Fibroblast of villous mesenchyme (primary cell): ENCODE data around the gene DUS2. TPM values are rescaled to one million over a fixed set of nuclear protein-coding genes. Genes with fewer than 3 reads are reported as not detected.

Experiments used
- DNase-seq: peaks from one replicate; pipeline ENCODE4 v3.0.0-alpha.2; 2010; ENCODE audit warnings: low read depth
- H3K4me3 ChIP-seq: 2 replicates; pipeline ENCODE4 v1.5.1; 2011; ENCODE audit warnings: low read depth, mild to moderate bottlenecking, low read length
- total RNA-seq: library from RNA; depleted of rRNA; stranded (reverse); fragments of >200 nt; gene quantifications from 2 replicates; pipeline ENCODE4 v1.2.3, GENCODE V29; 2012
- TF ChIP-seq, protein P1 (sequence below): IDR thresholded peaks from 2 replicates; pipeline ENCODE4 v1.5.1; 2012; ENCODE audit warnings: low read depth, mild to moderate bottlenecking, low read length; ENCODE audit not compliant: insufficient read depth

Gene DUS2
- total RNA-seq, 1 donor, result 19.4 TPM

GRCh38 chr16:68077866-68078700, 55.0 kb downstream of the DUS2 start:
- no peak for DNase-seq
- TF ChIP-seq, protein P1, sequence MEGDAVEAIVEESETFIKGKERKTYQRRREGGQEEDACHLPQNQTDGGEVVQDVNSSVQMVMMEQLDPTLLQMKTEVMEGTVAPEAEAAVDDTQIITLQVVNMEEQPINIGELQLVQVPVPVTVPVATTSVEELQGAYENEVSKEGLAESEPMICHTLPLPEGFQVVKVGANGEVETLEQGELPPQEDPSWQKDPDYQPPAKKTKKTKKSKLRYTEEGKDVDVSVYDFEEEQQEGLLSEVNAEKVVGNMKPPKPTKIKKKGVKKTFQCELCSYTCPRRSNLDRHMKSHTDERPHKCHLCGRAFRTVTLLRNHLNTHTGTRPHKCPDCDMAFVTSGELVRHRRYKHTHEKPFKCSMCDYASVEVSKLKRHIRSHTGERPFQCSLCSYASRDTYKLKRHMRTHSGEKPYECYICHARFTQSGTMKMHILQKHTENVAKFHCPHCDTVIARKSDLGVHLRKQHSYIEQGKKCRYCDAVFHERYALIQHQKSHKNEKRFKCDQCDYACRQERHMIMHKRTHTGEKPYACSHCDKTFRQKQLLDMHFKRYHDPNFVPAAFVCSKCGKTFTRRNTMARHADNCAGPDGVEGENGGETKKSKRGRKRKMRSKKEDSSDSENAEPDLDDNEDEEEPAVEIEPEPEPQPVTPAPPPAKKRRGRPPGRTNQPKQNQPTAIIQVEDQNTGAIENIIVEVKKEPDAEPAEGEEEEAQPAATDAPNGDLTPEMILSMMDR, result no peak
- H3K4me3 ChIP-seq, result no peak overlapping the region

DNA sequence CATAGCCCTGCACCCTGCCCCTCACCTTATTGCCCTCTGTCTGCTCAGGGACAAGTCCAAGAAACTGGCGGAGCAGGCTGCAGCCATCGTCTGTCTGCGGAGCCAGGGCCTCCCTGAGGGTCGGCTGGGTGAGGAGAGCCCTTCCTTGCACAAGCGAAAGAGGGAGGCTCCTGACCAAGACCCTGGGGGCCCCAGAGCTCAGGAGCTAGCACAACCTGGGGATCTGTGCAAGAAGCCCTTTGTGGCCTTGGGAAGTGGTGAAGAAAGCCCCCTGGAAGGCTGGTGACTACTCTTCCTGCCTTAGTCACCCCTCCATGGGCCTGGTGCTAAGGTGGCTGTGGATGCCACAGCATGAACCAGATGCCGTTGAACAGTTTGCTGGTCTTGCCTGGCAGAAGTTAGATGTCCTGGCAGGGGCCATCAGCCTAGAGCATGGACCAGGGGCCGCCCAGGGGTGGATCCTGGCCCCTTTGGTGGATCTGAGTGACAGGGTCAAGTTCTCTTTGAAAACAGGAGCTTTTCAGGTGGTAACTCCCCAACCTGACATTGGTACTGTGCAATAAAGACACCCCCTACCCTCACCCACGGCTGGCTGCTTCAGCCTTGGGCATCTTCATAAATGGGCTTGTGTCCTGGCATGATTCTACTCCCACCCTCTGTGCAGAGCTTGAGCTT, 55.8 kb downstream of the DUS2 start:
- TF ChIP-seq, protein P1, result no peak
- H3K4me3 ChIP-seq, result no peak overlapping the region
- no peak for DNase-seq

- no peak for DNase-seq
- TF ChIP-seq, protein P1, result no peak
- H3K4me3 ChIP-seq, result no peak overlapping the region
These were observed 56.2 kb downstream of the DUS2 start for GRCh38 chr16:68079376-68079625.

GRCh38 chr16:68079626-68080344, 56.7 kb downstream of the DUS2 start:
- peak; percentile 67 for DNase-seq
- TF ChIP-seq, protein P1, result no peak
- H3K4me3 ChIP-seq, result no peak overlapping the region

- no peak overlapping the region for H3K4me3 ChIP-seq
- DNase-seq, result no peak
- TF ChIP-seq, protein P1, result no peak
These were observed 59.0 kb downstream of the DUS2 start for GRCh38 chr16:68081861-68082628.

DNA sequence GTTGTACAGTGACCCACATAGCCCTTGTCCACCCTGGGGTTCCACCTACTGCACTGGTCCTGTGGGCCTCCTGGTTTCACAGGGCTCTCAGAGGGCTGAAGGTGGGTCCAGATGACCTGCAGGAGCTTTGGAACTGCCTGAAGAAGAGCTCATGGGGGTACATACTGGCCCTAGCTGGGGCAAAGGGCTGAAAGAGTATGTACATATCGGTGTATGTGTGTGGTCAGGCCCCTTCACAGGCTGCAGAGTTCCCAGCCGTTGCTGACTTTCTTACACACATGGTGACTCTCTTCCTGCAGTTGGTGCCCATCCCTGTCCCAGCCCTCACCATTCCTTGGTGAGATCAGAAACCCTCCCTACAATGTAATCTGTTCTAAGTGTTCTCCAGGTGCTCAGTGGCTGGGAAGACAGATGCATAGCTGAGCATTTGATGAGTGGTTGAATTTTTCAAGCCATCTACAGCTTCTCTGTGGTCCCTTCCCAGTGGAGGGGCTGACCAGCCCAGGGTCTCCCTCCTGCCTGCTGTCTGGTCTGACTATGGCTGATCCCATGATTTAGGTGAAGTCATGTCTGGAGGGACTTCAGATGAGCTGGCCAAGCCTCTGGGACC, 59.6 kb downstream of the DUS2 start:
- no peak overlapping the region for H3K4me3 ChIP-seq
- TF ChIP-seq, protein P1, result no peak
- no peak for DNase-seq
